ENCODE data around the gene NLGN1. TPM values are rescaled to one million over a fixed set of nuclear protein-coding genes. Genes with fewer than 3 reads are reported as not detected.

Gene NLGN1
- total and polyA plus RNA-seq, 4 experiments from 2014 or later: not detected

DNA sequence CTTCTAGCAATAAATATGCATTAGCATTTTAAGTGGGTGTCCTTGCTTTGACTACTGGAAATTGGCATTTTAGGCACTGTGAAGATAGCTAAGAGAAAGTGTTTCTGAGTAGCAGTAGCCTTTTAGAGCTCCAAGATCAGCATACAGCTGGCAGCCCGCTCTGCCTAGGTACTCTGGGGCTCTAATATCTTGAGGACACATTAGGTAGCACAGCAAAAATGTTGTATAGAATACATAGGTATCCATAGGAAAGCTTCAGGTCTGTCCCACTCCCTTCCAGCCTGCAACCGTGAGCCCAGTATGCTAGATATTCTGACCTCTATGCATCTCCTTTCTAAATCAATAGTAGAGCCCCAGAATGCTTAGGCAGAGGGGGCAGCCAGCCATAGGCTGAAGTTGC lies 670.5 kb downstream of the NLGN1 start:
- ChIA-PET CTCF (ENCODE audit: partially characterized antibody) (no interaction called here), POLR2A (ENCODE audit: partially characterized antibody) (no interaction called here)
- Mint-ChIP-seq H3K4me3 (no peak overlapping the region), H3K9me3 (peaks cover 0 to 6% (median 2%) of the 10 kb centered on the region in 8 donors), H3K4me1 (no peaks in the 10 kb centered on the region), H3K36me3 (no peaks in the 10 kb centered on the region), H3K27me3 (no peaks in the 10 kb centered on the region), H3K27ac (no peak overlapping the region)
- Histone ChIP-seq H3K9me3 (ENCODE audit: control insufficient read depth in 1 of 2, low read length in 2 of 2) (no peaks in the 10 kb centered on the region), H3K4me1 (ENCODE audit: insufficient read depth, low read length) (no peaks in the 10 kb centered on the region), H3K27me3 (ENCODE audit: insufficient read depth, low read length) (no peaks in the 10 kb centered on the region), H3K4me3 (ENCODE audit: low read length in 2 of 2) (no peak overlapping the region), H3K36me3 (ENCODE audit: insufficient read depth, low read length) (no peaks in the 10 kb centered on the region), H3K27ac (ENCODE audit: low read depth, low read length) (no peak overlapping the region)
- DNase-seq: no peak
- intact Hi-C loops (cut with micrococcal nuclease): no loop called here

DNA sequence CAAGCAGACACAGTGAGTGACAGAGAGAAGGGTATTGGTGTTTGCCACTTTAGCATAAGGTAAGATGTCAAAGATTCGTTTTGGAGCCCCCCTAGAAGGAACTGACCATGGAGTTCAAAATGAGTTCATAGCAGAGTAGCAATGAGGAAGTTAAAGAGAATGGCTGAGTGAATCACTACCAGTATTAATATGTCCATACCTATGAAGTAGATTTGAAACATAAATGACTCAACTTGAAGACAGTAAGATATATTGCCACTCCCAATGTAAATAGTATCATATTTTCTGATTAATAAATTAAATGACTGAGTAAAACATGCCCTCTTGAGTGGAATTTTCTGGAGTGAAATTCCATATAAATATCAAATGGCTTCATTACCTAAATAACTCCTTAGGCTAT lies 675.1 kb downstream of the NLGN1 start:
- no peak for DNase-seq
- peaks cover 0 to 5% (median under 1%) of the 10 kb centered on the region in 8 donors for H3K9me3 Mint-ChIP-seq
- Histone ChIP-seq H3K4me3 (ENCODE audit: low read length in 2 of 2) (no peak overlapping the region), H3K36me3 (ENCODE audit: insufficient read depth, low read length) (no peaks in the 10 kb centered on the region), H3K9me3 (ENCODE audit: control insufficient read depth in 1 of 2, low read length in 2 of 2) (no peaks in the 10 kb centered on the region), H3K27ac (ENCODE audit: low read depth, low read length) (no peak overlapping the region), H3K27me3 (ENCODE audit: insufficient read depth, low read length) (no peaks in the 10 kb centered on the region), H3K4me1 (ENCODE audit: insufficient read depth, low read length) (no peaks in the 10 kb centered on the region)
- ChIA-PET CTCF (ENCODE audit: partially characterized antibody) (no interaction called here), POLR2A (ENCODE audit: partially characterized antibody) (no interaction called here)
- intact Hi-C loops (cut with micrococcal nuclease): no loop called here
- H3K4me3 Mint-ChIP-seq: no peak overlapping the region
- no peaks in the 10 kb centered on the region for H3K4me1 Mint-ChIP-seq
- H3K27ac Mint-ChIP-seq: no peak overlapping the region
- no peaks in the 10 kb centered on the region for H3K36me3 Mint-ChIP-seq
- H3K27me3 Mint-ChIP-seq: no peaks in the 10 kb centered on the region

DNA sequence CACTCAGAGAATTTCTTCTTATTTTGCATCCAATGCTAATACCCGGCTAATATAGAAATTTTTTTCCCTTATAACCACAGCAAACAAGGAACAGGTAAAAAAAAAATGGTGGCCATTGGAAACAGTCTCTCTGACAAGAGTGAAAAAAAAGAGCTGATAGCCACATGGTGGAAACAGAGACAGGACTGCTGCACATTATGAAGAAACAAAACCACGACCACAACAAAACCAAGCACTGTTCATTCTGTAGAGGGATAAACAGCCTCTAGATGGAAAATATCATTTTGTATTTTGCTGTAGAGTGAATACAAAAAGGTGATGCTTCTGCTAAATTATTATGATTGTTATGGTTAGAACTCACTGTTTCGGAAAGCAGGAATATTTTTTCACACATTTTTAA lies 686.2 kb downstream of the NLGN1 start:
- H3K27me3 ChIP-seq (ENCODE audit: insufficient read depth, low read length): no peaks in the 10 kb centered on the region
- no peaks in the 10 kb centered on the region for H3K9me3 ChIP-seq (ENCODE audit: control insufficient read depth in 1 of 2, low read length in 2 of 2)
- Mint-ChIP-seq H3K4me3 (no peak overlapping the region), H3K36me3 (no peaks in the 10 kb centered on the region), H3K4me1 (no peaks in the 10 kb centered on the region), H3K27me3 (no peaks in the 10 kb centered on the region), H3K9me3 (peaks cover 0 to 7% (median 2%) of the 10 kb centered on the region in 8 donors), H3K27ac (no peak overlapping the region)
- no peak for DNase-seq
- intact Hi-C loops (cut with micrococcal nuclease): no loop called here
- ChIA-PET CTCF (ENCODE audit: partially characterized antibody) (no interaction called here), POLR2A (ENCODE audit: partially characterized antibody) (no interaction called here)
- no peak overlapping the region for H3K27ac ChIP-seq (ENCODE audit: low read depth, low read length)
- H3K36me3 ChIP-seq (ENCODE audit: insufficient read depth, low read length): no peaks in the 10 kb centered on the region
- no peak overlapping the region for H3K4me3 ChIP-seq (ENCODE audit: low read length in 2 of 2)
- H3K4me1 ChIP-seq (ENCODE audit: insufficient read depth, low read length): no peaks in the 10 kb centered on the region

DNA sequence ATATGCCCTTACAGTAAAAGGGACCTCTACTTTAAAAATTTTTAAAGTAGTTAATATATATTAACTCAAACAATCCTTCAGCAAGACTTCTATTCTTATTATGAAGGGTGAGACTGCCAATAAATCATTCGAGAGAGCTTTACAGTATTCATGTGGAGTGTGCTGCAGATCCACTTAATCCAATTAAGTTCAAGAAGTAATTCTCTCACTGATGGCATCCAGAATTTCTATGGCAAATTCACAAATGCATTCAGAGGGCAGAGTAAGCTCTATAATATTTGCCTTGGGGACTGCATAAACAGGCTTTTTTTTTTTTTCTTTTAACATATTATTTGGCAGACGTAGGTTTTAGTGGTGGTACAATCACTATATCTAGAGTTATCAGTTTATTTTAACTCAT lies 692.0 kb downstream of the NLGN1 start:
- Histone ChIP-seq H3K4me3 (ENCODE audit: low read length in 2 of 2) (no peak overlapping the region), H3K36me3 (ENCODE audit: insufficient read depth, low read length) (no peaks in the 10 kb centered on the region), H3K27ac (ENCODE audit: low read depth, low read length) (no peak overlapping the region), H3K4me1 (ENCODE audit: insufficient read depth, low read length) (no peaks in the 10 kb centered on the region), H3K27me3 (ENCODE audit: insufficient read depth, low read length) (no peaks in the 10 kb centered on the region), H3K9me3 (ENCODE audit: control insufficient read depth in 1 of 2, low read length in 2 of 2) (no peaks in the 10 kb centered on the region)
- no peak overlapping the region for H3K4me3 Mint-ChIP-seq
- DNase-seq: no peak
- ChIA-PET CTCF (ENCODE audit: partially characterized antibody) (no interaction called here), POLR2A (ENCODE audit: partially characterized antibody) (no interaction called here)
- H3K4me1 Mint-ChIP-seq: no peaks in the 10 kb centered on the region
- no peak overlapping the region for H3K27ac Mint-ChIP-seq
- intact Hi-C loops (cut with micrococcal nuclease): no loop called here
- H3K27me3 Mint-ChIP-seq: no peaks in the 10 kb centered on the region
- H3K36me3 Mint-ChIP-seq: no peaks in the 10 kb centered on the region
- H3K9me3 Mint-ChIP-seq: peaks cover 0 to 5% (median 0%) of the 10 kb centered on the region in 8 donors

DNA sequence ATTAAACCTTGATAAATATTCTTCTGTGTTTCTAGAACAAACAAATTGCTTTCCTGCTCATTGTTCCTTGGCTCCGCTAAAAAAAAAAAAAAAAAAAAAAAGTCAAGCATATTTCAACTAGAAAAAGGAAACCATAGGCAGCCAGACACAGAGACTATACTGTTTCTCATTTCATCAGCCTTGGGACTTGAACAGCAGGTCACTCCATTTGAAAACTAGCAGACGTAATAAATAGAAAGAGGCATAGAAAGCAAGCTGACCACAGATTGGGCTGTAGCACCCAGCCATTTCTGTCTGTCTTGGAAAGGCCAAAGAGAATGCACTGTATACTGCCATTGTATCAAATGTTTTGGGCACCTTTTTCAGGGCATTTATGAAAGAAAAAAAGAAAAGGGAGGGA lies 697.1 kb downstream of the NLGN1 start:
- POLR2A ChIA-PET (ENCODE audit: partially characterized antibody): no interaction called here
- intact Hi-C loops (cut with micrococcal nuclease): no loop called here
- Mint-ChIP-seq H3K9me3 (peaks cover 0 to 3% (median 0%) of the 10 kb centered on the region in 8 donors), H3K27ac (no peak overlapping the region), H3K27me3 (no peaks in the 10 kb centered on the region), H3K4me1 (no peaks in the 10 kb centered on the region), H3K4me3 (no peak overlapping the region), H3K36me3 (no peaks in the 10 kb centered on the region)
- CTCF ChIA-PET (ENCODE audit: partially characterized antibody): no interaction called here
- Histone ChIP-seq H3K36me3 (ENCODE audit: insufficient read depth, low read length) (no peaks in the 10 kb centered on the region), H3K27ac (ENCODE audit: low read depth, low read length) (no peak overlapping the region), H3K4me3 (ENCODE audit: low read length in 2 of 2) (no peak overlapping the region), H3K27me3 (ENCODE audit: insufficient read depth, low read length) (no peaks in the 10 kb centered on the region), H3K4me1 (ENCODE audit: insufficient read depth, low read length) (no peaks in the 10 kb centered on the region), H3K9me3 (ENCODE audit: control insufficient read depth in 1 of 2, low read length in 2 of 2) (no peaks in the 10 kb centered on the region)
- DNase-seq: no peak

DNA sequence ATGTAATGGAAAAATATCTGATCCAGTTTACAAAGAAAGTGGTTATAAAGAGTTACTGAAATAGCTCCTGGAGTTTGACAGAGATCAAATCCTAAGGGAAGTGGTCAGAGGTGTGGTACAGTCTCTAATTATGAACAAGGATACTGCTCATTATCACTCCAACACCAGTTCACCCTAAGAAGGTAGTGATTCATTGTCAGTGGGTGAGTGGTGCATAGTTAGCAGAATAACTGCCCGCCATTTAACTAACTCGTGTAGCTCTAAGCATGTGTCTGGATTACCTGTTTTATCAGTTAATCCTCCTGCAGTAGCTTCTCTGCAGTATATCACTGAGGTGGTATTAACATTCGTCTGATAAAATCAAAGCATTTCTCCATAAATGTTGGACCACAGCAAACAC lies 700.1 kb downstream of the NLGN1 start:
- intact Hi-C loops (cut with micrococcal nuclease): no loop called here
- no peaks in the 10 kb centered on the region for H3K4me1 ChIP-seq (ENCODE audit: insufficient read depth, low read length)
- H3K9me3 ChIP-seq (ENCODE audit: control insufficient read depth in 1 of 2, low read length in 2 of 2): no peaks in the 10 kb centered on the region
- Mint-ChIP-seq H3K27me3 (no peaks in the 10 kb centered on the region), H3K9me3 (peaks cover 0 to 3% (median under 1%) of the 10 kb centered on the region in 8 donors), H3K36me3 (no peaks in the 10 kb centered on the region), H3K4me1 (no peaks in the 10 kb centered on the region), H3K4me3 (no peak overlapping the region), H3K27ac (no peak overlapping the region)
- POLR2A ChIA-PET (ENCODE audit: partially characterized antibody): no interaction called here
- H3K4me3 ChIP-seq (ENCODE audit: low read length in 2 of 2): no peak overlapping the region
- H3K36me3 ChIP-seq (ENCODE audit: insufficient read depth, low read length): no peaks in the 10 kb centered on the region
- CTCF ChIA-PET (ENCODE audit: partially characterized antibody): no interaction called here
- H3K27me3 ChIP-seq (ENCODE audit: insufficient read depth, low read length): no peaks in the 10 kb centered on the region
- H3K27ac ChIP-seq (ENCODE audit: low read depth, low read length): no peak overlapping the region
- DNase-seq: no peak

DNA sequence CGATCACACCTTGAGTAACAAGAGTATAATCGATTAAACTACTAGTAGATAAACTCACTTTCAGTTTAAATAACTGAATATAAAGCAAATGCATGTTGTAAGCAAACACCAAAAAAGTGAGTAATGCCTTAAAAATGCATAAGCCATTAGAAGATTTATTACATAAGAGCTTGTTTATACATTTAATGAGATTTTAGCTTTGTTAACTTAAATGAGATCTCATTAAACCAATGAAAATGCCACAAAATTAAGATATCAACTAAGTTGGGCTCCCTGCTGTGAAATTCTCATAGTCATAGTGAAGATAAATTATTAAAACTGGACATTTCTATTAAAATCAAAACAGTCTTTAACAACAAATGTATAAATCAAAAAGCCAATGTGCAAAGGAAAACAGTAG lies 701.2 kb downstream of the NLGN1 start:
- no peak overlapping the region for H3K4me3 ChIP-seq (ENCODE audit: low read length in 2 of 2)
- no peaks in the 10 kb centered on the region for H3K36me3 Mint-ChIP-seq
- peaks cover 0 to 4% (median 2%) of the 10 kb centered on the region in 8 donors for H3K9me3 Mint-ChIP-seq
- DNase-seq: no peak
- H3K4me3 Mint-ChIP-seq: no peak overlapping the region
- POLR2A ChIA-PET (ENCODE audit: partially characterized antibody): no interaction called here
- CTCF ChIA-PET (ENCODE audit: partially characterized antibody): no interaction called here
- H3K9me3 ChIP-seq (ENCODE audit: control insufficient read depth in 1 of 2, low read length in 2 of 2): no peaks in the 10 kb centered on the region
- H3K36me3 ChIP-seq (ENCODE audit: insufficient read depth, low read length): no peaks in the 10 kb centered on the region
- intact Hi-C loops (cut with micrococcal nuclease): no loop called here
- H3K27me3 ChIP-seq (ENCODE audit: insufficient read depth, low read length): no peaks in the 10 kb centered on the region
- no peak overlapping the region for H3K27ac ChIP-seq (ENCODE audit: low read depth, low read length)
- H3K27ac Mint-ChIP-seq: no peak overlapping the region
- H3K4me1 Mint-ChIP-seq: no peaks in the 10 kb centered on the region
- no peaks in the 10 kb centered on the region for H3K4me1 ChIP-seq (ENCODE audit: insufficient read depth, low read length)
- H3K27me3 Mint-ChIP-seq: no peaks in the 10 kb centered on the region

DNA sequence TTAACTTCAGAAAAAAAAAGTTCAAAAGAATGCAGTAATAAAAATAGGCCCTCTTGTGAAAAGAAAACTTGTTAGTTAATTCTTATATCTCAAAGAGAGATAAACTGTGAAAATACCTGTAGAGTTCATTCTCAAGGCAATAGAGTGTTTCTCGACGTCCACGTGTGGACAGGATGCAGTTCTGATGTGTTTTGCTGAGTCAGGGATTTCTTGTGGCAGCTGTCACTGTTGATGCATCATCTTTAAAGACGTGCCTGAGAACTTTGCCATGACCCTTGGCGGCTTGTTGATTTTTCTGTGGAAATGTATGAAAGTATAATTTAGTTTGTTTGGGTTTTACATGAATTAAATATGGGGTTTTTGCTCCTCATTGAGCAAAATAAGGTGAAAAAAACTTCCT lies 702.2 kb downstream of the NLGN1 start:
- no peak overlapping the region for H3K4me3 Mint-ChIP-seq
- H3K27me3 Mint-ChIP-seq: no peaks in the 10 kb centered on the region
- H3K36me3 ChIP-seq (ENCODE audit: insufficient read depth, low read length): no peaks in the 10 kb centered on the region
- H3K27ac ChIP-seq (ENCODE audit: low read depth, low read length): no peak overlapping the region
- ChIA-PET POLR2A (ENCODE audit: partially characterized antibody) (no interaction called here), CTCF (ENCODE audit: partially characterized antibody) (no interaction called here)
- no peaks in the 10 kb centered on the region for H3K36me3 Mint-ChIP-seq
- no peaks in the 10 kb centered on the region for H3K4me1 ChIP-seq (ENCODE audit: insufficient read depth, low read length)
- no peak for DNase-seq
- no peak overlapping the region for H3K27ac Mint-ChIP-seq
- intact Hi-C loops (cut with micrococcal nuclease): no loop called here
- H3K4me1 Mint-ChIP-seq: no peaks in the 10 kb centered on the region
- peaks cover 0 to 4% (median 2%) of the 10 kb centered on the region in 8 donors for H3K9me3 Mint-ChIP-seq
- H3K4me3 ChIP-seq (ENCODE audit: low read length in 2 of 2): no peak overlapping the region
- no peaks in the 10 kb centered on the region for H3K9me3 ChIP-seq (ENCODE audit: control insufficient read depth in 1 of 2, low read length in 2 of 2)
- no peaks in the 10 kb centered on the region for H3K27me3 ChIP-seq (ENCODE audit: insufficient read depth, low read length)
